ENCODE data around the gene R3HDML.

- TF ChIP-seq CTCF (IDR thresholded peaks at IDR 0.05): no peak
- no peak for TF ChIP-seq EZH2 (IDR thresholded peaks at IDR 0.05; ENCODE audit: borderline replicate concordance, insufficient read depth, low read depth, low read length, poor library complexity, severe bottlenecking)
These were observed 33.9 kb downstream of the R3HDML start for GRCh38 chr20:44370639-44371218.

All from B cell (primary cell).